ENCODE results near the gene CDC42.

The CDC42 gene

GRCh38 chr1:22111115-22111514 is 58.6 kb downstream of the CDC42 start:
- DNase-seq (ENCODE audit: low spot score): no peak

- no peak for DNase-seq (ENCODE audit: low spot score)
These were observed 59.1 kb downstream of the CDC42 start for GRCh38 chr1:22111620-22112019.

- no peak for DNase-seq (ENCODE audit: low spot score)
These were observed 60.0 kb downstream of the CDC42 start for GRCh38 chr1:22112554-22112953.

GRCh38 chr1:22114083-22115012 is 61.8 kb downstream of the CDC42 start:
- DNase-seq (ENCODE audit: low spot score): no peak

GRCh38 chr1:22115286-22115685 is 62.8 kb downstream of the CDC42 start:
- no peak for DNase-seq (ENCODE audit: low spot score)

GRCh38 chr1:22117238-22117637 is 64.7 kb downstream of the CDC42 start:
- DNase-seq (ENCODE audit: low spot score): no peak

GRCh38 chr1:22117851-22118250 is 65.3 kb downstream of the CDC42 start:
- no peak for DNase-seq (ENCODE audit: low spot score)

- no peak for DNase-seq (ENCODE audit: low spot score)
These were observed 65.9 kb downstream of the CDC42 start for GRCh38 chr1:22118291-22118992.

- no peak for DNase-seq (ENCODE audit: low spot score)
These were observed 67.3 kb downstream of the CDC42 start for GRCh38 chr1:22119626-22120468.

GRCh38 chr1:22120469-22120790 is 67.9 kb downstream of the CDC42 start:
- no peak for DNase-seq (ENCODE audit: low spot score)

- DNase-seq (ENCODE audit: low spot score): no peak
These were observed 69.0 kb downstream of the CDC42 start for GRCh38 chr1:22121421-22121911.

GRCh38 chr1:22122273-22123070 is 70.0 kb downstream of the CDC42 start:
- DNase-seq (ENCODE audit: low spot score): no peak

- no peak for DNase-seq (ENCODE audit: low spot score)
These were observed 70.5 kb downstream of the CDC42 start for GRCh38 chr1:22123071-22123390.

- DNase-seq (ENCODE audit: low spot score): no peak
These were observed 71.4 kb downstream of the CDC42 start for GRCh38 chr1:22123901-22124404.

- no peak for DNase-seq (ENCODE audit: low spot score)
These were observed 72.2 kb downstream of the CDC42 start for GRCh38 chr1:22124592-22125229.

- DNase-seq (ENCODE audit: low spot score): peak; percentile 28
These were observed 74.0 kb downstream of the CDC42 start for GRCh38 chr1:22126531-22126930.

- no peak for DNase-seq (ENCODE audit: low spot score)
These were observed 74.7 kb downstream of the CDC42 start for GRCh38 chr1:22127248-22127647.

GRCh38 chr1:22127731-22128130 is 75.2 kb downstream of the CDC42 start:
- DNase-seq (ENCODE audit: low spot score): no peak

- DNase-seq (ENCODE audit: low spot score): no peak
These were observed 75.9 kb downstream of the CDC42 start for GRCh38 chr1:22128392-22128791.

- no peak for DNase-seq (ENCODE audit: low spot score)
These were observed 77.1 kb downstream of the CDC42 start for GRCh38 chr1:22129501-22130117.

All from NAMALWA (cell line).